GM12878 (cell line): ENCODE data around the gene INTU.

Experiments
- ELK1 ChIP-seq: IDR thresholded peaks from 2 replicates; pipeline ENCODE4 v1.6.1; 2012; ENCODE audit warnings: low read depth, low read length, improper control_type of control experiment
- JUND ChIP-seq: IDR thresholded peaks from 2 replicates; pipeline ENCODE4 v1.6.1; 2012; ENCODE audit warnings: low read depth, mild to moderate bottlenecking, low read length, improper control_type of control experiment, moderate library complexity
- MAX ChIP-seq: IDR thresholded peaks from 2 replicates; pipeline ENCODE4 v1.6.1; 2012; ENCODE audit warnings: low read depth, low read length, improper control_type of control experiment
- NRF1 ChIP-seq: conservative IDR thresholded peaks from 2 replicates; pipeline ENCODE4 v1.6.1; 2011; ENCODE audit warnings: mild to moderate bottlenecking, low read depth, low read length, improper control_type of control experiment
- POLR2A ChIP-seq: IDR thresholded peaks from 2 replicates; pipeline ENCODE4 v1.6.1; 2011; ENCODE audit warnings: low read depth, mild to moderate bottlenecking, low read length
- TAF1 ChIP-seq: IDR thresholded peaks from 2 replicates; pipeline ENCODE4 v1.6.1; 2011; ENCODE audit warnings: mild to moderate bottlenecking, low read depth, low read length, borderline replicate concordance
- YY1 ChIP-seq: IDR thresholded peaks from 2 replicates; pipeline ENCODE4 v1.6.1; 2011; ENCODE audit warnings: low read depth, mild to moderate bottlenecking, low read length
- ZNF217 ChIP-seq: fragments of 450-650 bp; IDR thresholded peaks from 2 replicates; pipeline ENCODE4 v1.6.1; 2017; ENCODE audit warnings: antibody characterized with exemption, mild to moderate bottlenecking
- TF ChIP-seq, protein P1 (sequence below): IDR thresholded peaks from 2 replicates; pipeline ENCODE4 v1.6.1; 2012; ENCODE audit warnings: low read depth, low read length, improper control_type of control experiment
- TF ChIP-seq, protein P2 (sequence below), 3 experiments: IDR thresholded peaks in 2 of 3; conservative IDR thresholded peaks in 1 of 3; 2 replicates each; pipeline ENCODE4 v1.5.1; 2011; ENCODE audit warnings: low read depth in 3 of 3, low read length in 3 of 3, mild to moderate bottlenecking in 3 of 3, control low read depth in 2 of 3, moderate library complexity in 2 of 3, inconsistent platforms in 1 of 3, mixed read lengths in 1 of 3; ENCODE audit not compliant: control insufficient read depth in 2 of 3, insufficient read depth in 1 of 3; ENCODE audit errors: extremely low read depth in 1 of 3
- TF ChIP-seq, protein P3 (sequence below): IDR thresholded peaks from 2 replicates; pipeline ENCODE4 v1.6.1; 2011; ENCODE audit warnings: low read depth, low read length, improper control_type of control experiment, borderline replicate concordance
- TF ChIP-seq, protein P4 (sequence below): fragments of 450-650 bp; IDR thresholded peaks from 2 replicates; pipeline ENCODE4 v1.6.1; 2016; ENCODE audit warnings: mild to moderate bottlenecking

GRCh38 chr4:127648061-127648460 is 15.3 kb downstream of the INTU start:
- TF ChIP-seq, protein P1, sequence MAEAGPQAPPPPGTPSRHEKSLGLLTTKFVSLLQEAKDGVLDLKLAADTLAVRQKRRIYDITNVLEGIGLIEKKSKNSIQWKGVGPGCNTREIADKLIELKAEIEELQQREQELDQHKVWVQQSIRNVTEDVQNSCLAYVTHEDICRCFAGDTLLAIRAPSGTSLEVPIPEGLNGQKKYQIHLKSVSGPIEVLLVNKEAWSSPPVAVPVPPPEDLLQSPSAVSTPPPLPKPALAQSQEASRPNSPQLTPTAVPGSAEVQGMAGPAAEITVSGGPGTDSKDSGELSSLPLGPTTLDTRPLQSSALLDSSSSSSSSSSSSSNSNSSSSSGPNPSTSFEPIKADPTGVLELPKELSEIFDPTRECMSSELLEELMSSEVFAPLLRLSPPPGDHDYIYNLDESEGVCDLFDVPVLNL = no peak
- TF ChIP-seq, protein P2, sequence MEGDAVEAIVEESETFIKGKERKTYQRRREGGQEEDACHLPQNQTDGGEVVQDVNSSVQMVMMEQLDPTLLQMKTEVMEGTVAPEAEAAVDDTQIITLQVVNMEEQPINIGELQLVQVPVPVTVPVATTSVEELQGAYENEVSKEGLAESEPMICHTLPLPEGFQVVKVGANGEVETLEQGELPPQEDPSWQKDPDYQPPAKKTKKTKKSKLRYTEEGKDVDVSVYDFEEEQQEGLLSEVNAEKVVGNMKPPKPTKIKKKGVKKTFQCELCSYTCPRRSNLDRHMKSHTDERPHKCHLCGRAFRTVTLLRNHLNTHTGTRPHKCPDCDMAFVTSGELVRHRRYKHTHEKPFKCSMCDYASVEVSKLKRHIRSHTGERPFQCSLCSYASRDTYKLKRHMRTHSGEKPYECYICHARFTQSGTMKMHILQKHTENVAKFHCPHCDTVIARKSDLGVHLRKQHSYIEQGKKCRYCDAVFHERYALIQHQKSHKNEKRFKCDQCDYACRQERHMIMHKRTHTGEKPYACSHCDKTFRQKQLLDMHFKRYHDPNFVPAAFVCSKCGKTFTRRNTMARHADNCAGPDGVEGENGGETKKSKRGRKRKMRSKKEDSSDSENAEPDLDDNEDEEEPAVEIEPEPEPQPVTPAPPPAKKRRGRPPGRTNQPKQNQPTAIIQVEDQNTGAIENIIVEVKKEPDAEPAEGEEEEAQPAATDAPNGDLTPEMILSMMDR (IDR thresholded peaks at IDR 0.05 in 2 of 3, conservative IDR thresholded peaks at IDR 0.05 in 1 of 3; ENCODE audit: control insufficient read depth in 2 of 3, extremely low read depth in 1 of 3, insufficient read depth in 1 of 3, low read depth in 3 of 3, low read length in 3 of 3) = no peak
- TF ChIP-seq, protein P3, sequence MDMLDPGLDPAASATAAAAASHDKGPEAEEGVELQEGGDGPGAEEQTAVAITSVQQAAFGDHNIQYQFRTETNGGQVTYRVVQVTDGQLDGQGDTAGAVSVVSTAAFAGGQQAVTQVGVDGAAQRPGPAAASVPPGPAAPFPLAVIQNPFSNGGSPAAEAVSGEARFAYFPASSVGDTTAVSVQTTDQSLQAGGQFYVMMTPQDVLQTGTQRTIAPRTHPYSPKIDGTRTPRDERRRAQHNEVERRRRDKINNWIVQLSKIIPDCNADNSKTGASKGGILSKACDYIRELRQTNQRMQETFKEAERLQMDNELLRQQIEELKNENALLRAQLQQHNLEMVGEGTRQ = no peak
- no peak for TF ChIP-seq JUND
- no peak for TF ChIP-seq TAF1
- no peak for TF ChIP-seq MAX
- TF ChIP-seq ELK1 = no peak
- TF ChIP-seq YY1 = no peak
- TF ChIP-seq ZNF217 = no peak
- no peak for TF ChIP-seq POLR2A
- TF ChIP-seq, protein P4, sequence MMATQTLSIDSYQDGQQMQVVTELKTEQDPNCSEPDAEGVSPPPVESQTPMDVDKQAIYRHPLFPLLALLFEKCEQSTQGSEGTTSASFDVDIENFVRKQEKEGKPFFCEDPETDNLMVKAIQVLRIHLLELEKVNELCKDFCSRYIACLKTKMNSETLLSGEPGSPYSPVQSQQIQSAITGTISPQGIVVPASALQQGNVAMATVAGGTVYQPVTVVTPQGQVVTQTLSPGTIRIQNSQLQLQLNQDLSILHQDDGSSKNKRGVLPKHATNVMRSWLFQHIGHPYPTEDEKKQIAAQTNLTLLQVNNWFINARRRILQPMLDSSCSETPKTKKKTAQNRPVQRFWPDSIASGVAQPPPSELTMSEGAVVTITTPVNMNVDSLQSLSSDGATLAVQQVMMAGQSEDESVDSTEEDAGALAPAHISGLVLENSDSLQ = no peak
- TF ChIP-seq NRF1 = no peak
